NCI-H1694 (cell line): ENCODE measurements around the gene TNS1.

ENCODE experiments used
- DNase-seq: peaks from one replicate; lab custom pipeline; 2025; lab: John Stamatoyannopoulos, UW

Gene TNS1

GRCh38 chr2:217783243-217783642 lies 219.6 kb downstream of the TNS1 start:
- no peak for DNase-seq

DNA sequence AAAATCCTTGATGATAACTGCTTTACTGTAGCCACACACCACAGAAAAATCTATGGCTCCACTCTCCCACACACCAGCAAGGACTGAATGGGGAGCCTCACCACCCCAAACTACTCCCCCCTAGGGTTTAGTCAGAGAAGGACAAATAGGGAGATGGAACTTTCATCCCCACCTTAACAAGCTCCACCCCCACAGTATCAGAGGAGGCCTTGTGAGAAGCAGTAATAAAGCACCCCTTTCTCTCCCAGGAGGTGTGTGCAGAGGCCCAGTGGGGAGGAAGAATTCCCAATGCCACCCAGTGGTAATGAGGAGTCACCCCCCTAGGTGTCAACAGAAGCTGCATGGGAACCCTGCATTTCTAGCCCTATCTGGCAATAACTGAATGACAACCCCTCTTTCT lies 224.9 kb downstream of the TNS1 start:
- no peak for DNase-seq

- no peak for DNase-seq
Observed at GRCh38 chr2:217776631-217777030, 226.2 kb downstream of the TNS1 start.

GRCh38 chr2:217775920-217776503 lies 226.8 kb downstream of the TNS1 start:
- DNase-seq: no peak

GRCh38 chr2:217774232-217774631 lies 228.6 kb downstream of the TNS1 start:
- no peak for DNase-seq

- no peak for DNase-seq
Observed at GRCh38 chr2:217773539-217773938, 229.3 kb downstream of the TNS1 start.

GRCh38 chr2:217766356-217766755 lies 236.4 kb downstream of the TNS1 start:
- DNase-seq: no peak

DNA sequence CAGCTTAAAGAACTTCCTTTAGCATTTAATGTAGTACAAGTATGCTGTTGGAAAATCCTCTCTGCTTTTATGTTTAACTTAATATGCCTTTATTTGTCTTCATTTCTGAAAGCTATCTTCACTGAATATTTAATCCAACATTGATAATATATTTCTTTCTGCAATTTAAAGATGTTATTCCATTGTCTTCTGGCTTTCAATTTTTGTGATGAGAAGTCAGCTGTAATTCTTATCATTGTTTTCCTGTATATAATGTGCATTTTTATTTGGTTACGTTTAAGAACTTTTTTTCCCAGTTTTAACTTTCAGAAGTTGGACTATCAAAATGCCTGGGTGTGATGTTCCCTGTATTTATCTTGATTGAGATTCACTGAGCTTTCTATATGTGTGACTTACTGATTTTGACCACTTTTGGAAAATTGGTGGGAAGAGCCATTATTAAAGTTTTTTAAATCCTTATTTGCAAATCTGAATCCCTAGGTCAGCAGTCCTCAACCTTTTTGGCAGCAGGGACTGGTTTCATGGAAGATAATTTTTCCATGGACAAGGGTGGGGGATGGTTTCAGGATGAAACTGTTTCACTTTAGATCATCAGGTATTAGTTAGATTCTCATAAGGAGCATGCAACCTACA lies 241.0 kb downstream of the TNS1 start:
- no peak for DNase-seq

DNA sequence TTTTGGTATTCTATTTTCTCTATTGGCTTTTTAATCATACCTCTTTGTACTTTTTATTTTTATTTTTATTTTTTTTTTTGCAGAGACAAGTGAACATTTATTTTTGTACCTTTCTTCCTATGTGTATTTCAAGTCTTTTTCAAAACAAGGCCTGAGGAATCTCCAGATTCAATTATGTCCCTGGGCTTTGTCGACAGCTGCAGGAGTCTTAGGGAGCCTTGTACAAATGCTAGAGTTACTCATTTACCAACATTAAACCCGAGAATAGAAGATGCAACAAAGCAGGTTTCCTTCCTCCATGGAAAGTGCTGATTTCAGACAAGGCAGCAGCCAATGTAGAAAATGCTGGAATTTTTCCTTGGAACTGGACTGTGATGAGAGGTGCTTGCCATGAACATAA lies 242.8 kb downstream of the TNS1 start:
- DNase-seq: no peak

GRCh38 chr2:217757108-217757463 lies 245.7 kb downstream of the TNS1 start:
- no peak for DNase-seq

GRCh38 chr2:217756375-217757107 lies 246.3 kb downstream of the TNS1 start:
- DNase-seq: peak; percentile 37

DNA sequence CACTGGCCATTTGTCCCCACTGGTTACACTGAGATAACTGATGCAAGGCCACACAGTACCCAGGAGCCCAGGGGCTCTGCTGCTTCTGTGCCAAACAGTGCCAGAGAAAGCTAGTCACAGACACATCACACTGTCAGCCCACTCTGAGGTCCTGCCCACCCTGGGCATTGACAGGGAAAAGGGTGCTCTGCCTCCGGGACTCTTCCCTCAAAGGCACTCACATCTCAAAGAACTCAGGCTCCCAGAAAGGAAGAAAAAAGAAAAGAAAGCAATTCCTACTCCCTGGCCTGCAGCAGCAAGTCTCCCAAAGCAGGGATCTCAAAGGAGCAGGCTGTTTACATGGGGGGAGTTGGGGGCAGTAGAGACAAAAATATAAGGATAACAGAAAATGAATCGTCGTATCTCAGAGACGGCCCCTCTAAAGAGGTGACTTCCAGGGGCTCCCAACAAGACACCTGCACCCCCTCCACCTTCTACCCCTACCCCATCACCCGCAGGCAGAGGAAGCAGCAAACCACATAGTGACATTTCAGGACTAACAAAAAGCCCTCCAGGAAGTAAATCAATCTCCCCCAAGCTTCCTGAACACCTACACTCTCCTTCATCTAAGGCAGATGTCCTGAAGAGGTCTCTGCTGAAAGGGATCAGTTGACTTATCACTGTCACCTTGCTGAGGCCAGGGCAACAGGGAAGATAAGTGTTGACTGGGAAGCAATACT lies 247.6 kb downstream of the TNS1 start:
- DNase-seq: no peak

GRCh38 chr2:217753460-217754200 lies 249.2 kb downstream of the TNS1 start:
- no peak for DNase-seq

DNA sequence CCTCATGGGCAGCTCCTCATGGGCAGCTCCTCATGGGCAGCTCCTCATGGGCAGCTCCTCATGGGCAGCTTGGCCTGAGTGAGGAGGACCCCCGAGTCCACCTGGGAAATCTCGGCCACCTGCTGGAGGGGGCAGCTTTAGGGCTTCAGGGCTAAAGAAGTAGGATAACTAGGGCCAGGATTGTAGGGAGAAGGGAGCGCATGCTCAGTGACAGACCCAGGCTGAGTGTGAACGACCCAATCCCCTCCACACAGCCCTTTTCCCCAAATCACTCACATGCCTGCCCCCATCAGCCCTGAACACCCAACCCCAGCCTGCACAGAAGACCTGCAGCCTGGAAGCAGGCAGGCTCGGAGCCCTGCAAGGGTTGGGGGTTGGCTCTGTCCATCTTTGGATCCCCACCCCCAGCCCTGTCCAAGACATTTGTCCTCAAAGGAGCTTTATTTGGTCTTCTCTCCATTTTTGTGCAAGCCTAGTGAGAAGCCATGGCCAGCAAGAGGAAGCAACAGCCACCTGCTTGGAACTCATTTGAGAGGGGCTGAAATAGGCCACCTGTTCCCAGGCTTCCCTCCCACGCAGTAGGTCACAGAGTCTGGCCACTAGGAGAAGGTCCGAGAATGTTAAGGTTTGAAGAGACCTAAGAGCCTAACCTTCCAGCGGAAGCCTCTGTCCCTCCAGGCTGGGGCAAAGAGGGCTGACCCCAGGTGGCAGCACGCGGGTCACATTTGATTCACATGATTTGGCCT lies 249.9 kb downstream of the TNS1 start:
- DNase-seq: no peak

- DNase-seq: no peak
Observed at GRCh38 chr2:217751952-217752351, 250.8 kb downstream of the TNS1 start.

DNA sequence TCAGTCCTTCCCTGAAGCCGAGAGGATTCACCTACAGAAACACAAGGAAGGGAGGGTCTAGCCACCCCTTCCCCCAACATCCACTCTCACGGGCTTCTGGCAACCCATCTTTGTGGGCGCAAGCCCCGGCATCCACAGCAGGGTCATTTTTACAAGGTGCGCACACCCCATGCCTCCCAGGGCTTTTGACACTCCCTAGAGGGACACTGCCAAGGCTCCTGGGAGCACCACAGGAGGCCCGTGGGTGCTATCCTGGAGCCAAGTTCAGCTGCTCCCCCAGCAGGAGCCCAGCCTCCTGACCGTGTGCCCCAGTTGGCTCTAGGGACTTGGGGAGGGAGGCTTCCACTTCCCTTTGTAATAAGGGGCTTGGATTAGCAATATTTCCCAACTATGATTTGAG lies 251.6 kb downstream of the TNS1 start:
- no peak for DNase-seq
